GM18873 (cell line): ENCODE data around the gene PGS1.

ENCODE experiments used
- ATAC-seq: cut with Tn5 transposase; IDR thresholded peaks from one replicate; pipeline ENCODE4 v1.9.1; 2021; ENCODE audit warnings: mild to moderate bottlenecking, moderate library complexity, moderate number of reproducible peaks; ENCODE audit not compliant: unreplicated experiment, low FRiP score

Gene PGS1

DNA sequence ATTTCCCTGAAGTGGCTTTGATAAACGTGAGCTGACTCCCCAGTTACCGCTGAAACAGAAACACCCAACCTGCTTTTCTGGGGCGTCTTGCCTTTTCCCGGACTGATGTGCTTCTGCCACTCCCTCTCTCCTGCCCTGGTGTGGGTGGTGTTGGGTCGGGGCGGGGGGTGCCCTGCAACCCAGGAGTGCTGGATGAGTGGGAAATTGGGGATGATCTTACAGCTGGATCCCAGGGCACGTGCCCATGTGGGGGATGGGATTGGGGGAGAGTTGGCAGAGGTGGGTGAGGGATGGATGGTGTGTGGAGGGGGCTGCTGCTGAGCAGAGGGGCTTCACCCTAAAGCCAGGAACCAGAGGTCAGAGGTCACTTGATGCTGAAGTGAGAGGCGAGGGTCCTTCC, 28.5 kb downstream of the PGS1 start:
- ATAC-seq = no peak

DNA sequence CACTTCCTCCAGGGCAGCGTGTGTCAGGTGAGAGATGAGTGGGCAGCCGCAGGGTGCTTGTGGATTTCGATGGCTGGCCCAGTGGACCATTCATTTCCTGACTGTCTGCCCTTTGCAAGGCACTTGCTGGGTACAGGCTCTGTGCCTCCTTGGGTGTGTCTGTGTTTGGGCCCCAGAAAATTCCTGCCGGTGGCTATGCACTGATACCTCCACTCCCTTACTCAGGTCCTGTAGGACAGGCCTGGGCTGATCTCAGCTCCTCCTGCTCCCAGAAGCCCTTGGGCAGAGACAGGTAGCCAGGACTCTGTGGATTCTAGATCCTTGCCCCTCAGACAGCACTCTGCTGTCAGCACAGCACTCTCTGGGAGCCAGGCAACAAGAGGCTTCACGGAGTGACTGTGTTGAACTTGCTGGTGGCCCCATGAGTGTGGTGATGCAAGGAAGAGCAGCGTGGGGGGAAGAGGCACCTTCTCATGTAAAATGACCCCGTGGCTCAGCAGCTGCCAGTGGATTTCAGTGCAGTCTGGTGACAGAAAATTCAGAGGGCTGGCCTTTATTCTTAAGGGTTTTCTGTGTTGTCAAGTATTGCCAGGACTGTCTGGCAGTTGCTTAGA, 29.0 kb downstream of the PGS1 start:
- no peak for ATAC-seq

DNA sequence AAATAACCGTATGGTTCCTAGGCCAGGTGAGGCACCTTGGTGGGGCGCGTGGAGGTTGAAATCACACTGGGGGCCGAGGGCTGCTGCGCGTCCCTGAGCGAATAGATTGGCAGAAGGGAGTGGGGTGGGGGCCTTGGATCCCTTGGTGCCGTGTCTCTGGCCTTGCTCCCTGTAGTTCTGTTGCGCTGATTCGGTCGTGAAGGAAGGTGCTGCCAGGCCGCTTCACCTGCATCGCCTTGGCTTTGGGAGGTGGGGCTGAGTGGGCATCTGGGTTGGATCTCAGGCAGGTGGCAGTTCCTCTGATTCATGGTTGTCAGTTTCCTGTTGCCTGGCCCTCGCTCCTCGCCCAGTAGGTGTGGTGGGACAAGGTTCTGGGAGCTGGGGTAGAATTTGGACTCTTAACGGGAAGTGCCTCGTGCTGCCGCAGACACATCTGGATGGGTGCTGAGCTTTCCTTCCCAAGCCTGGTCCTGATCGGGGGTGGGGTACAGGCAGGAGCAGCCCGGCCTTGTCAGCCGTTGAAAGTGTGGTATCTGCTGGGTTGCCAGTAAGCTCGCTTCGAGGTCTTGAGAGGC, 30.1 kb downstream of the PGS1 start:
- ATAC-seq = no peak

DNA sequence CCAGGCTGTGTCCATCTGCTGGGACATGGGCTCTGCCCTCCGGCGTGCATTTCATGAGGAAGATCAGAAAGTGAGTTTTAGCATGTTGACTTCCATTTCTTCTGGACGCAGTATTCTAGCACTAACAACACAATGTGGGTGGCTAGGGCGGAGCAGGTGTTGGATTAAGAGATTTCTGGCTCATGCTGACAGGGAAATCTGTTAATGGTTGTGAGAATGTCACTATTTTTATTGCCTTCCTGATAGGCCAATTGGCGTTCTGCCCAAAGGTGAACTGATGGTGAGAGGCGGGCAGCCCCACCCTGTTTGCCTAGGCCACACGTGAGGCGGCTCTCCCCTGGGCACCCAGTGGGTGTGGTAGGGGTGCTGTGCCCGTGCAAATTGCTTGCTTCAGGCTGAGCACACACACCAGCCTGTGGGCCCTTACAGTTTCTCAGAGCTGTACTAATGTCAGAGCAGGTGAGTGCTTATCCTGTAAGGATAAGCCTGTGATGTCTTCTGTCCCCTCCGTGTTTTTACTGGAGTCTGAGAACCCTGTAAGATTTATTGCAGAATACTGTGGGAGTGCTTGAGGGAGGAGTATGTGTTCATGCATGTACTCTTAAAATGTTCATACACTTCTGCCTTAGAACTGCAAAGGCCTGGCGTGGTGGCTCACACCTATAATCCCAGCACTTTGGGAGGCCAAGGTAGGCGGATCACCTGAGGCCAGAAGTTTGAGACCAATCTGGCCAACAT, 30.9 kb downstream of the PGS1 start:
- ATAC-seq = no peak

DNA sequence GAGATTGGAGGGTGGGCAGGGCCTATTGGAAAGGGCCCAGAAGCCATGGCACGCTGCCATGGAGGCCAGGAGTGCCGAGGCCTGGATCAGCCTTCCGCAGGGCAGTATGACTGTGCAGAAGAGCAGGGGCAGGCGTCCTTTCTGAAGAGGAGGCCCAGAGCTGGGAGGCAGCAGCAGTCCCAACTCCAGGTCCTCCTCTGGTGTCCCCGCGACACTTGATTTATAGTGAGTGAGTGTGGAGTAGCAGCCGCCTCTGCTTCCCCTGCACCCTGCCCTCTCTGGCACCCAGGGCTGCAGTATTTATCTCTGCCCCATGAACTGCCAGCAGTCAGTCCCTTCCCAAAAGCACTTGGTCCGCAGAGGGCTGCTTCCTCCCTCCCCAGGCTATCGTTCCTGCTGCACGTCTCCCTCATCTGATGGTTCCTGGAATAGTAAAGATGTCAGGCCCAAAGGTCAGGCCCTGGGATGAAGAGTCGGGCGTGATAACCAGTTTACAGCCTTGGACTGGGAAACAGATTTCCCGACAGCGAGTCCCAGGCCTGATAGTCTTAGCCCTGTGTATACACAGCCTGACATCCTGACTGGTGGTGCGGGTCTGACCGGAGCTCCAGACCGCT, 32.9 kb downstream of the PGS1 start:
- ATAC-seq = no peak

DNA sequence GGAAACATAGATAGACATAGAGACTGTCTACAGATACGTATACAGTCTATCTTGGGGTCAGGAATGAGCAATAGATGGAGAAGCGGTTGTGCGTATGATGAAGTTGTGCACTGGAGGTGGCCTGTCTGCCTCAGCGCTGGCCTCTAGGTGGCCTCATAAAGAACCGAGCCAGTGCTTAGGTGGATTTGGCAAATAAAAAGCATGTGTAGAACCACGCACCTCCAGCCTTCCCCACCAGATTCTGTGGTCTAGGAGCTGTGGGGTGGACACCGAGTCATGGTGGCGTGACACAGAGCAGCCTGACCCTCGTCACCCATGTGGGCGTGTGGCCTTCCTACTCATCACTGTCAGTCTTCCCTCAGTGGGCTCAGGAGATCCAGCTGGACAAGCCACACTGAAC, 34.0 kb downstream of the PGS1 start:
- ATAC-seq = no peak

DNA sequence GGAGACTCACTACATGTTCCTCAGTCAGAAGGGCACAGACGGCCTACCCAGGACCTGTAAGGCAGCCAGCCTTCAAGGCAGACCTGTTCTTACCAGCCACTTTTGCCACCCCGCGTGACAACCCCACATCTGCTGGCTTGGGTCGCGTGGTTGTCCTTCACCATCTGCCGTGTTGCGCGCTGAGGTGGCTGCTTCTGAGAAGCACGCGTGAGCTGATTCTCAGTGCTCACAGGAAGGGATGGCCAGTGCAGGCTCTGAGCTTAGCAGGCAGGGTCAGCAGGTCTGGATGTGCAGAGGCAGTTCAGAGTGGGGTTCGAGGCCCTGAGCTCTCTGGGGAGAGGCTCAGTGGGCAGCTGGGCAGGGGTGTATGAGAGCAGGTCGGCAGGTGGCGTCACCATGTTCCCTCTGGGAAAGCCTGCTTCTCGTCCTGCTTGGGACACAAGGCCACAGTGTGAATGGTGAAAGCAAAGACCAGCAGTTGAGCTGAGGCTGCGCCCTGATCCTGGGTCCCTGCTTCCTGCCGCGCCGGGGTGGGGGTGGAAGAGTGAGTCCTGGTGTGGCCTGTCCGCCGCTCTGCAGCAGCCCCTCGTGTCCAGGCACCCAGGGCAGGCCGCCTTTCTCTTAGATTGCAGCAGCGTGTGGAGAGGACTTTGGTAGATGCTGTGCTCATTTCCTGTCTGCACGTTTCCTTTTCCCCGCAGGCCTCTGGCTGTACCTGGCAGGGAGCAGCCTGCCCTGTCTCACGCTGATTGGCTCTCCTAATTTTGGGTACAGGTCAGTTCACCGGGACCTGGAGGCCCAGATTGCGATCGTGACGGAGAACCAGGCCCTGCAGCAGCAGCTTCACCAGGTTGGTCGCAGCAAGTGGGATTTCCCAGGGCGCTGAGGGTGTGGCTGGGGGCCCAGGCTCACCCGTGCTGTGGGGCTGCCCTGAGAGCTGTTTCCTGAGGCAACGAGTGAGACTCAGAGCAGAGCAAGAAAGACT, 36.0 kb downstream of the PGS1 start:
- ATAC-seq = no peak

DNA sequence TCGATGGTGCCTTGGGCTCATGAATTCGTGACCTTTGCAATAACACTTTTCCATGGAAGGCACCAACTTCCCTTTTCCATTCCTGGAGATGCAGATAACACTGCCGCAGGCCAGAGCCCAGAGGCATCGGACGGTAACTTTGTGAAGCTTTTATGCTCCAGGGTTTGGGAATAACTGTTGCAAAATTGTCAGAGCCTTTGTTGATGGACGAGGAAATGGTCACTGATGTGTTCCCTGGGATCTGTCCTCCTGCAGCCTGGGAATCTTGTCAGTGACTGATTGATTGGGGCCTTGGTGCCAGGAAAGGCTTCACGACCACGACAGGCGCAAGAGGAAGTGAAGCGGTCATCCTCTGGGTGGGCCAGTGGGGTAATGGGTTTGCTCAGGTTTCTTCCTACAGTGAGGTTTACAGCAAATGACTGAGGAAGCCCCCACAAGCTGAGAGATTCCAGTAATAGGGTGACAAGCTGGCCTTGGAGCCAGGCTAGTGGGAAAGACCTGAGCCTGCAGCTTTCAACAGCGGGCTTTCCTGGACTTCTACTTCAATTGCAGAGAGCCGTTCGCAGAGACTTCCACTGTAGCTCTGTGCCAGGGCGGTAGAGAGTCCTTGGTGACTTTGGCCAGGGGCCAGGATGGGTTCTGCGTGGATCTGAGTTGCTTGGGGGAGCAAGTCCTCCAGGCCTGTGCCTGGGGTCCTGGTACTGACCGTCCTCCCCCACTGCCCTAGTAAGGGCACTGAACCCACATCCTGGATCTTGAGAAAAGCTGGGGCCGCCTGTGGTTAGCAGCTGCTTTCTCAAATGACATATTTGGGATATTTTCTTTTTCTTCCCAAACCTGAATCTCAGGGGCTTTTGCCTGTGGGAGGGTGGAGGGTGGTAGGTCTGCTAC, 37.6 kb downstream of the PGS1 start:
- ATAC-seq = no peak

DNA sequence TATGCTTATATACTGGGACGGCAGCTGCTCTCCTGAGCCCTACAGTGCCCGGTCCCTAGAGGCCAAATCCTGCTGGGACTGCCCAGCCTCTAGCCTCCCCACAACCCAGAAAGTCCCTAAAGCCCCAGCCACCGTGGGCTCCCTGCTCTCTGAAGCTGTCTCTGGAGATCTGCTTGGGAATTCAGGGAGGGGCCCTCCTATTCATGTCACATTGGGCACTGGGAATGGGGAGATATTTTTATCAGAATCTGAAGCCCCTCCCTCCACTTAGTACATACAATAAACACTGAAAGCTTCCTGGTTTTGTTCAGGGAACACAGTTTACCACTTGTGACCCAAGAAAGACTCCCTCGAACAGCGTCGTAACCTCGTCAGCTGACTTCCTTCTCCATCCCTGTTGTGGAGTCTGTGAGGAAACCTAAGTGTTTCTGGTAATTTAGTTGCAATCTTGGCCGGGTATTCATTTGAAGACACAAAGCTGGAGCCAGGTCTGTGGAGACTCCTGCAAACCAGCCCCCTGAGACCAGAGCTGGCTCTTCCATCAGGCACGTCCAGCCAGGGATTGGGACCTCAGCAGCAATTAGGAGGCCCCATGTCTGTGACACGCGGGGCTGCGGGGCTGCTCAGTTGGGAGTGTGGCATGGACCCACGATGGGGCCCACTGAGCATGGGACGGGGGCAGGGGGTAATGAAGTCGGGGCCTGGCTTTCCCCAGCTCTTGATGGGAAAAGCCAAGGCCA, 38.5 kb downstream of the PGS1 start:
- ATAC-seq = no peak

DNA sequence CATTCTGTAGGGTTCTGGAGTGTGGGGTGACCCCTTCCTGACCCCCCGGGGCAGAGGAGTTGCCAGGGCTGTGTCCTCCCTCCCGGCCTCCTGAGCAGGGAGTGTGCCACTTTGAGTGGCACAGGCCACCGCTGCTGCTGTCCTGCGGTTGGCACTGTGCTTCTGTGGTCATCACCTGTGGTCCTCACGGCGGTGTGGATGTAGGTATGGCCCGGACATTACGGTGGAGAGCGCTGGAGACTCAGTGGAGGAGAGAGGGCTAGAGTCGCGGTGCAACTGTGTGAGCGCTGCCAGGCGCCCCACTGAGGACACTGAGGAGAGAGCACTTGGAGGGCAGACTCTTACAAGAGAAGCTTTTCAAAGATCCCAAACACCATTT, 39.1 kb downstream of the PGS1 start:
- no peak for ATAC-seq

DNA sequence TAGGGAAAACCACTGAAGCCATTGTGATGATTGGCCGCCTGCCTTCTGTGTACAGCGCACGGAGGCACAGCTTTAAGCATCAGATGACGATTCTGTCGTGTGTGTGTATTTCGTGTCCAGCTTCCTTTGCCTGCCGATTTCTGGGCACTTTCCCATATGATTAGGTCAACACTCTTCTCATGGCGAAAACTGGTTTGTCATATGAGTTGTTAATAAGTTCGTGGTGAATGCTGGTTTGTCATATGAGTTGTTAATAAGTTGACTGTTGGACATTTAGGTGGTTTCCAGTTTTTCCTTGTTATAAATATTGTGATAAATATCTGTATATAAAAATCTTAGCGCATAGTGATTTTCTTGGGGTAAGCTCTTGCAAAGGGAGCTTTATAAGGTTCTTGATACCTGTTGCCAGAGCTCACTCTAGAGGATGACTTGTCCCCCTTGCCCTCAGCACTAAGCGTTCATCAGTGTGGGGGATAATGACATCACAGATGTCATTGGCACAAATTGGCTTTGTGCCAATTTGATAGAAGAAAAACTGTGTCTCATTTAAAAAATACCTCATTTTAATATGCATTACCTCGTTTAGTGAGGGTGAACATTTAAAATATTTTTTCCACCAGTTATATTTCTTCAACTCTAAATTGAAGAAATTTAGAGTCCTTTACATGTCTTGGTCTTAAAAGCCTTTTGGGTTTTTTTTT, 40.0 kb downstream of the PGS1 start:
- ATAC-seq = no peak

DNA sequence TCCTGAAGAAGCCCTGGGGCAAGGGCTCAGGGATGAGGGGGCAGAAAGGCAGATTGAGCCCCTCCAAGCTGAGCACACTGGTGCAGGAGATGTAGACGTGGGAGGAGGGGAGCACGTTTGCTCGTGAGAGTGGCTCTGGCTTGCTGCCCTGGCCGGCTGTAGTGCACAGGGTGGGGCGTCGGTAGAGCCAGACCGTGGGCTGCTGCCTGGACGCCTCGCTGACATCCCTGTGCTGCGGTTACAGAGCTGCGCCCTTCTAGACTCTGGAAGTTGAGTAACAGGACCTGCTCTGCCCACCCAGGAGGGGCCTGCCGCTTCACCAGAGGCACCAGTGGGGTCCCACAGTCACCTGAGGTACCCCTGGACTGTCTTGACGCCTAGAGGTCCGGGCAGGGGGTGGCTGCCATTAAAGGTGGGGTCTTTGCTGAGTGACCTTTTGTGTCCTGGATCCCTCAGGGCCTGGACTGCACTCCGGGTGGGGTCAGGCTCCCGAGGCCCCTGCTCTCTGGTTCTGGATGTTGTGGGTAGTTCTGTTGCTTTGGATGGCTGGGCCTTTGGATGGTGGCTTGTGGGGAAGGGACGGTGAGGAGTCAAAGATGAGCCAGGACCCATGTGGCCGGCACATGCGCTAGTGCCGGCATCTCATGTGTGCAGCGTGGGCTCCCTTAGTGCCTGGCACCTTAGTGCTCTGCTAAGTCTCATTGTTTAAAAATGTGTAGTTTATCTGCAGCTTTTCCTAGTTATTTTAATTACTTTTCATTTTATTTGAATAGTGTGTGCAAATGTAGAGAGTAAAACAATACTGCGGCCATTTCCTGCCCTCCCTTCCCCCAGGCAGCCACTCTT, 41.7 kb downstream of the PGS1 start:
- no peak for ATAC-seq

DNA sequence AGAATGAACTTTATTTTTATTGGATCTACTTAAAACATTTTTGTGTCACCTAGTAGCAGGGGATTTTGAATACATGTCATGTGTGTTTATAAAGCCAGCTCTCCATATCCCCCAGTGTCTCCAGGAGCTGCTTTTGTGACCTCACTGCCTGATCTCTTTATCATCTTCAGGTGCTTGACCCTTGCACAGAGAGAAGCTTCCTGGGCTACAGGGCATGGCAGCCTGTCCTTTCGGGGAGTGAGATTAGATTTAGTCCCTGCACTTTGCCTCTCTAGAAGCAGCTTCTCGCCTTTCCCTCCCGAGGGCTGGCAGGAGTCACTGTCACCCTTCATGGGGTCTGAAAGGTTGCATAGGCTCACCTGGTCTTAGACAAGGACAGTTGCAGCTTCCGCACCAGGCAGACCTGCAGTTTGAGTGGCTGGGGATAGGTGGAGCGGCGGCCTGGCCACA, 42.7 kb downstream of the PGS1 start:
- no peak for ATAC-seq

DNA sequence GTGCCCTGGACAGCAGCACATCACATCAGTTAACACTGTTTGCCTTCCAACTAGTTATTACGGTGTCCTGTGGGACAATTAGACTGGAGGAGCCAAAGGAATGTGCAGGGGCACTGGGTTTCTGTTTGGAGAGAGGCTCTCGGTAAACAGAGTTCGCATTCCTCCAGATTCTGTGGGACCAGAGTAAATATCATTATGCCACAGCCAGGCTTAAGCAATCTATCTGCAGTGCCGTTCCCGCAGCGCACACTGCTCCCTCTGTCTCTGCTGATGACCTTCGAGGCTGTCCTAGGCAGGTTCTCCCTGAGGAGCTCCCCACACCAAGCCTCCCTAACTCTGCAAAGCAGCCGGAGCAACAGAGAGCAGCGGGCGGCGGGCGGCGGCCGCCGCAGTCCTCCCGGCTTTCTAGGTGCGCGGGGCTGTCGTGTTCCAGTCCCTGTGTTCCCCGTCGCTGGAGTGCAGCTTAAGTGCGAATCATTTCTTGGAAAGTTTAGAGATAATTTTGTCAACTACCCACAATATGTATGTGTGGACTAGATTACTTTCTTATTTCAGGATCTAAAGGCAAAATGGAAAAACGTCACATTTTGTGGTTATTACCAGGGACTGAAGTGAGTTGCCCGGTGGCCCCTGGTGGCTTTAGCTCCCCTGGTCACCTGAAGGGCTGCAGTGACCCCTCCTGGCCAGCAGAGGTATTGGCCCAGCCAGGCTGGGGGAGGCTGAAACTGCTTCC, 43.3 kb downstream of the PGS1 start:
- no peak for ATAC-seq

DNA sequence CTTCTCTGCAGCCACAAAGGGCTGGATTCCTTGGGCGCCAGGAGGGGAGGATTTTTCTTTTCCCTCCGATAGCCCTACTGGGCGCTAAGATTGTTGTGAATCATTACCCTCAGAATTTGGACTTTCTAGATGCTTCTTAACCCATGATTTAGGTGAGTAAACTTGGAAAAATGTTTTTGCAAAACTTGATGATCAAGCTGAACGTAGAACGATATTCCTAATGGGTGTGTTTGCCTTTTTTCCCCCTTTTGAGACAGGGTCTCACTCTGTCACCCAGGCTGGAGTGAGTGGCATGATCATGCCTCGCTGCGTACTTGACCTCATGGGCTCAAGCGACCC, 43.8 kb downstream of the PGS1 start:
- no peak for ATAC-seq

DNA sequence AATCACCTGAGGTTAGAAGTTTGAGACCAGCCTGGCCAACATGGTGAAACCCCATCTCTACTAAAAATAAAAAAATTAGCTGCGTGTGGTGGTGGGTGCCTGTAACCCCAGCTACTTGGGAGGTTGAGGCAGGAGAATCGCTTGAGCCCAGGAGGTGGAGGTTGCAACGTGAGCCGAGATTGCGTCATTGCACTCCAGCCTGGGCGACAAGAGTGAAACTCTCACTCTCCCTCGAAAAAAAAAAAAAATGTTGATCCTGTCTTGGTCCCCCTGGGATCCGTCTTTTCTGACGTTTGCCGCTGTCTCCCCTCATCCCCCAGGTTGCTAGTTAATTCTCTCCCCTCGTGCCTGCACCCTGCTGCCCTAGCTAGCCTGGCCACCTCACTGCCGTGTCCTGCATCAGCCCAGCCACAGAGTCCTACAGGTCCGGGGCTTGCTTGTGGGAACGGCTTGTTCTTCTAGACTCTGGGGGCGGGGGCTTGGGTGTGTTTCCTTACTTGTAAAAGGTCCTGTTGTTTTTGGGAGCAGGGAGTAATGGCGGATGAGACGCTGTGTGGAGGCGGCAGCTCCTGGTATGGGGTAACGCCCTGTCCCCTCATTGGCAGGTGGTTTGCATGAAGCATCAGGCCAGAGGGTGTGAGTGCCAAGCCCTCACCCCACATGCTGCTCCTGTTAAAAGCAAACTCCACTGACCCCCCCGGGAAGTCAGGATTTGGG, 44.6 kb downstream of the PGS1 start:
- ATAC-seq = no peak
